MCF 10A (cell line): Measurements from ENCODE around the gene RRBP1. TPM values are rescaled to one million over a fixed set of nuclear protein-coding genes. Genes with fewer than 3 reads are reported as not detected.

Source experiments
- BruUV-seq: library from RNA; stranded (reverse); fragments of 400-500 nt; replicated peaks from 2 replicates; lab custom pipeline; 2021; lab: Mats Ljungman, UMichigan
- CTCF ChIA-PET: fragments of 300-600 bp; sonication (Branson Sonifier 250); formaldehyde crosslinking; extraction: SDS; loops from one replicate; lab custom pipeline; 2021; ENCODE audit warnings: antibody characterized with exemption, inconsistent platforms; lab: Yijun Ruan, JAX
- POLR2A ChIA-PET: fragments of 300-600, 350-650 bp; sonication (Branson Sonifier 250); formaldehyde crosslinking; extraction: SDS; loops from one replicate; lab custom pipeline; 2020; ENCODE audit warnings: antibody characterized with exemption, inconsistent platforms; lab: Yijun Ruan, JAX
- DNase-seq: peaks from one replicate; pipeline ENCODE4 v3.0.0-alpha.2; 2018; ENCODE audit not compliant: unreplicated experiment
- H3K27ac Mint-ChIP-seq: one replicate; pipeline ENCODE4 v1.8.0; 2022; ENCODE audit warnings: mild to moderate bottlenecking, low read depth, mixed read lengths; ENCODE audit not compliant: unreplicated experiment
- H3K27me3 Mint-ChIP-seq: one replicate; pipeline ENCODE4 v1.8.0; 2022; ENCODE audit warnings: mixed read lengths; ENCODE audit not compliant: insufficient read depth, unreplicated experiment
- H3K36me3 Mint-ChIP-seq: one replicate; pipeline ENCODE4 v1.8.0; 2022; ENCODE audit warnings: mild to moderate bottlenecking, moderate library complexity, mixed read lengths; ENCODE audit not compliant: insufficient read depth, unreplicated experiment
- H3K4me1 Mint-ChIP-seq: one replicate; pipeline ENCODE4 v1.8.0; 2022; ENCODE audit warnings: mixed read lengths; ENCODE audit not compliant: insufficient read depth, unreplicated experiment
- H3K4me3 Mint-ChIP-seq: one replicate; pipeline ENCODE4 v1.8.0; 2022; ENCODE audit warnings: mild to moderate bottlenecking, moderate library complexity, mixed read lengths; ENCODE audit not compliant: unreplicated experiment
- H3K9me3 Mint-ChIP-seq: one replicate; pipeline ENCODE4 v1.8.0; 2022; ENCODE audit warnings: mixed read lengths; ENCODE audit not compliant: unreplicated experiment
- intact Hi-C: fragments of 100-400 bp; cut with micrococcal nuclease; formaldehyde crosslinking; loops from 2 replicates; pipeline ENCODE4 v1.14.1; 2022
- total RNA-seq: library from RNA; stranded (reverse); gene quantifications from 2 replicates; pipeline ENCODE4 v1.2.3, GENCODE V29; 2022
- TF ChIP-seq, protein P1 (sequence below): fragments of 200-600 bp; IDR thresholded peaks from one replicate; pipeline ENCODE4 v1.8.0; 2022; ENCODE audit warnings: antibody characterized with exemption, mild to moderate bottlenecking; ENCODE audit not compliant: unreplicated experiment

The RRBP1 gene
- total RNA-seq, 1 experiment from 2014 or later: 203 TPM

GRCh38 chr20:17683218-17684076, 1.4 kb upstream of the RRBP1 start:
- Mint-ChIP-seq H3K4me3 (peak overlapping the region; percentile 42), H3K27ac (no peak overlapping the region), H3K36me3 (peaks cover 5% of the 10 kb centered on the region), H3K9me3 (peaks cover 22% of the 10 kb centered on the region), H3K4me1 (peaks cover 11% of the 10 kb centered on the region), H3K27me3 (peaks cover 53% of the 10 kb centered on the region)
- no TSS peak for BruUV-seq
- CTCF ChIA-PET: interaction anchor here (0.6 to 6.6 kb wide), 26 partner anchors 8 to 357 kb away, joined by 3 to 156 read pairs (median 4); no protein-coding TSS in a partner anchor
- intact Hi-C loops: loop anchor here (10.0 kb wide), 1 partner anchor 601 kb away; the partner anchor contains the start of gene ZNF133
- DNase-seq: no peak
- TF ChIP-seq, protein P1, sequence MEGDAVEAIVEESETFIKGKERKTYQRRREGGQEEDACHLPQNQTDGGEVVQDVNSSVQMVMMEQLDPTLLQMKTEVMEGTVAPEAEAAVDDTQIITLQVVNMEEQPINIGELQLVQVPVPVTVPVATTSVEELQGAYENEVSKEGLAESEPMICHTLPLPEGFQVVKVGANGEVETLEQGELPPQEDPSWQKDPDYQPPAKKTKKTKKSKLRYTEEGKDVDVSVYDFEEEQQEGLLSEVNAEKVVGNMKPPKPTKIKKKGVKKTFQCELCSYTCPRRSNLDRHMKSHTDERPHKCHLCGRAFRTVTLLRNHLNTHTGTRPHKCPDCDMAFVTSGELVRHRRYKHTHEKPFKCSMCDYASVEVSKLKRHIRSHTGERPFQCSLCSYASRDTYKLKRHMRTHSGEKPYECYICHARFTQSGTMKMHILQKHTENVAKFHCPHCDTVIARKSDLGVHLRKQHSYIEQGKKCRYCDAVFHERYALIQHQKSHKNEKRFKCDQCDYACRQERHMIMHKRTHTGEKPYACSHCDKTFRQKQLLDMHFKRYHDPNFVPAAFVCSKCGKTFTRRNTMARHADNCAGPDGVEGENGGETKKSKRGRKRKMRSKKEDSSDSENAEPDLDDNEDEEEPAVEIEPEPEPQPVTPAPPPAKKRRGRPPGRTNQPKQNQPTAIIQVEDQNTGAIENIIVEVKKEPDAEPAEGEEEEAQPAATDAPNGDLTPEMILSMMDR: no peak
- POLR2A ChIA-PET: interaction anchor here (0.6 to 5.2 kb wide), 15 partner anchors 19 to 824 kb away, joined by 3 to 72 read pairs (median 6); partner anchors contain the start of genes DSTN, MGME1, SNX5 and ZNF133

GRCh38 chr20:17682889-17683198, 802 bp upstream of the RRBP1 start:
- peak overlapping the region; percentile 81 for H3K4me3 Mint-ChIP-seq
- CTCF ChIA-PET: interaction anchor here (0.6 to 6.6 kb wide), 32 partner anchors 9 to 357 kb away, joined by 3 to 156 read pairs (median 4); partner anchors contain the start of gene BANF2
- DNase-seq: no peak
- H3K4me1 Mint-ChIP-seq: peaks cover 11% of the 10 kb centered on the region
- H3K9me3 Mint-ChIP-seq: peaks cover 20% of the 10 kb centered on the region
- peaks cover 47% of the 10 kb centered on the region for H3K27me3 Mint-ChIP-seq
- TF ChIP-seq, protein P1: no peak
- H3K36me3 Mint-ChIP-seq: peaks cover 5% of the 10 kb centered on the region
- no peak overlapping the region for H3K27ac Mint-ChIP-seq
- TSS peak; percentile 50 for BruUV-seq
- intact Hi-C loops: loop anchor here (1.0 to 10.0 kb wide), 2 partner anchors 146 to 602 kb away; partner anchors contain the start of gene ZNF133
- POLR2A ChIA-PET: interaction anchor here (0.5 to 5.2 kb wide), 25 partner anchors 8 to 824 kb away, joined by 3 to 72 read pairs (median 4); partner anchors contain the start of genes DSTN, MGME1, SNX5 and ZNF133

- CTCF ChIA-PET: interaction anchor here (0.6 to 6.6 kb wide), 33 partner anchors 10 to 685 kb away, joined by 3 to 156 read pairs (median 4); no protein-coding TSS in a partner anchor
- Mint-ChIP-seq H3K36me3 (peaks cover 10% of the 10 kb centered on the region), H3K27me3 (peaks cover 36% of the 10 kb centered on the region), H3K9me3 (peaks cover 8% of the 10 kb centered on the region), H3K4me1 (peaks cover 11% of the 10 kb centered on the region), H3K27ac (peak overlapping the region; percentile 61), H3K4me3 (peak overlapping the region; percentile 81)
- DNase-seq: no peak
- no TSS peak for BruUV-seq
- TF ChIP-seq, protein P1: no peak
- POLR2A ChIA-PET: interaction anchor here (0.6 to 5.2 kb wide), 31 partner anchors 9 to 825 kb away, joined by 3 to 72 read pairs (median 4); partner anchors contain the start of genes BFSP1, DSTN, MGME1 and SNX5
- intact Hi-C loops: loop anchor here (1.0 to 10.0 kb wide), 5 partner anchors 144 to 603 kb away; partner anchors contain the start of gene ZNF133
These were observed 328 bp downstream of the RRBP1 start for GRCh38 chr20:17681726-17682102.
